ENCODE measurements around the gene ZNF284.
"Not testable (repeated sequence)": the region's sequence is repeated elsewhere in the genome, so short reads cannot be mapped to it uniquely, and the experiment has no call there.

Gene ZNF284

GRCh38 chr19:44113138-44113783 lies 41.3 kb downstream of the ZNF284 start, which contains the start of gene ZNF225:
Gene ZNF225 (plus strand): TSS chr19:44113399. CDS start chr19:44115828, 2,429 bp downstream.
- no peaks in the 10 kb centered on the region for H3K4me1 ChIP-seq (ENCODE audit: control insufficient read depth, insufficient read depth, low read length)
- H3K9me3 ChIP-seq (ENCODE audit: control insufficient read depth, insufficient read depth, low read length), result no peaks in the 10 kb centered on the region
- peak within 1 kb of the TSS; percentile 84 for H3K9ac ChIP-seq (ENCODE audit: low read depth, low read length)
- H3K4me3 ChIP-seq (ENCODE audit: low read depth, low read length), result peak within 1 kb of the TSS; percentile 100
- H3K27me3 ChIP-seq (ENCODE audit: control insufficient read depth, insufficient read depth, low read length), result no peaks in the 10 kb centered on the region
- H3K36me3 ChIP-seq (ENCODE audit: control insufficient read depth, insufficient read depth, low read length), result peaks cover 6% of the 10 kb centered on the region

GRCh38 chr19:44113784-44114390 lies 41.9 kb downstream of the ZNF284 start:
- no peaks in the 10 kb centered on the region for H3K27me3 ChIP-seq (ENCODE audit: control insufficient read depth, insufficient read depth, low read length)
- H3K4me1 ChIP-seq (ENCODE audit: control insufficient read depth, insufficient read depth, low read length), result no peaks in the 10 kb centered on the region
- peaks cover 5% of the 10 kb centered on the region for H3K36me3 ChIP-seq (ENCODE audit: control insufficient read depth, insufficient read depth, low read length)
- H3K4me3 ChIP-seq (ENCODE audit: low read depth, low read length), result peak overlapping the region; percentile 100
- H3K9ac ChIP-seq (ENCODE audit: low read depth, low read length), result peak overlapping the region; percentile 83
- no peaks in the 10 kb centered on the region for H3K9me3 ChIP-seq (ENCODE audit: control insufficient read depth, insufficient read depth, low read length)

GRCh38 chr19:44121162-44121561 lies 49.2 kb downstream of the ZNF284 start:
- not testable (repeated sequence) for H3K36me3 ChIP-seq (ENCODE audit: control insufficient read depth, insufficient read depth, low read length); H3K9ac ChIP-seq (ENCODE audit: low read depth, low read length); H3K9me3 ChIP-seq (ENCODE audit: control insufficient read depth, insufficient read depth, low read length); H3K27me3 ChIP-seq (ENCODE audit: control insufficient read depth, insufficient read depth, low read length); H3K4me3 ChIP-seq (ENCODE audit: low read depth, low read length); H3K4me1 ChIP-seq (ENCODE audit: control insufficient read depth, insufficient read depth, low read length)

- no peak overlapping the region for H3K9ac ChIP-seq (ENCODE audit: low read depth, low read length)
- no peaks in the 10 kb centered on the region for H3K27me3 ChIP-seq (ENCODE audit: control insufficient read depth, insufficient read depth, low read length)
- H3K9me3 ChIP-seq (ENCODE audit: control insufficient read depth, insufficient read depth, low read length), result no peaks in the 10 kb centered on the region
- peaks cover 1% of the 10 kb centered on the region for H3K36me3 ChIP-seq (ENCODE audit: control insufficient read depth, insufficient read depth, low read length)
- H3K4me1 ChIP-seq (ENCODE audit: control insufficient read depth, insufficient read depth, low read length), result no peaks in the 10 kb centered on the region
- H3K4me3 ChIP-seq (ENCODE audit: low read depth, low read length), result no peak overlapping the region
Measured at GRCh38 chr19:44131955-44132354, 60.0 kb downstream of the ZNF284 start.
